ENCODE data around the gene RPL22. TPM values are rescaled to one million over a fixed set of nuclear protein-coding genes. Genes with fewer than 3 reads are reported as not detected.

Gene RPL22
- total and polyA plus RNA-seq, 2 of the 4 experiments (the other 2 are of a cell fraction), result 26.2 to 131 TPM

GRCh38 chr1:6152181-6152580, 47.2 kb downstream of the RPL22 start:
- DNase-seq (no peak), ATAC-seq (ENCODE audit: low read depth) (no peak)
- no peak overlapping the region for H3K4me3 ChIP-seq (ENCODE audit: insufficient read depth, low read depth, low read length)
- H3K56ac ChIP-seq (ENCODE audit: extremely low read depth, insufficient read depth, low read length), result no peak overlapping the region
- dilution Hi-C loops (cut with HindIII; ENCODE audit: low sequenced_read_pairs, unreplicated experiment) (no loop called here), in situ Hi-C loops (cut with MboI; ENCODE audit: low sequenced_read_pairs) (no loop called here), intact Hi-C loops (cut with micrococcal nuclease) (no loop called here)
- no peak overlapping the region for H3K4me2 ChIP-seq (ENCODE audit: low read depth, low read length)
- no peak overlapping the region for H3K9ac ChIP-seq (ENCODE audit: low read depth, low read length)
- H3K23ac ChIP-seq (ENCODE audit: low read depth, low read length), result no peak overlapping the region
- no peaks in the 10 kb centered on the region for H3K36me3 ChIP-seq (ENCODE audit: control insufficient read depth, insufficient read depth, low read length)
- H4K20me1 ChIP-seq (ENCODE audit: insufficient read depth, low read length), result 0 out of 2 replicates have a peak, but pooled peaks cover 2% of the 10 kb centered on the region
- no peak overlapping the region for H2AFZ ChIP-seq (replicated peaks; ENCODE audit: low read length, poor library complexity)
- H2BK120ac ChIP-seq (ENCODE audit: low read depth, low read length), result no peak overlapping the region
- no peaks in the 10 kb centered on the region for H3K79me1 ChIP-seq (ENCODE audit: low read depth in 1 of 2, low read length in 2 of 2)
- H3K27ac ChIP-seq (ENCODE audit: insufficient read depth, low read length), result no peak overlapping the region
- TF ChIP-seq RAD21 (IDR thresholded peaks at IDR 0.05; ENCODE audit: low read length) (no peak), MAZ (IDR thresholded peaks at IDR 0.05; ENCODE audit: borderline replicate concordance, low read depth, low read length) (no peak)
- no peak overlapping the region for H3K18ac ChIP-seq (ENCODE audit: low read depth, low read length)
- H2BK15ac ChIP-seq (ENCODE audit: low read depth, low read length), result no peak overlapping the region
- no peaks in the 10 kb centered on the region for H3K9me1 ChIP-seq (ENCODE audit: insufficient read depth, low read length)
- peaks cover 25% of the 10 kb centered on the region; the same call in 1 of the 2 replicates for H3K27me3 ChIP-seq (ENCODE audit: control insufficient read depth, insufficient read depth, low read length)
- BruUV-seq (replicated peaks), result no TSS peak
- no peak overlapping the region for H2AK9ac ChIP-seq (replicated peaks; ENCODE audit: low read depth, low read length, poor library complexity)
- H3K4me1 ChIP-seq (ENCODE audit: control insufficient read depth, insufficient read depth, low read length), result no peaks in the 10 kb centered on the region
- no peak overlapping the region for H2BK20ac ChIP-seq (ENCODE audit: low read depth, low read length)
- H2AK5ac ChIP-seq (ENCODE audit: low read depth, low read length), result no peak overlapping the region
- 78% methylated on average over 8 of the region's 11 CpGs; no CpG with 5 or more reads in 1 of the 2 experiments for WGBS, 2 experiments (ENCODE audit: extremely low coverage in 2 of 2, insufficient read length in 1 of 2)
- no peak overlapping the region for H3K4ac ChIP-seq (ENCODE audit: low read depth, low read length)
- no peak overlapping the region for H3K14ac ChIP-seq (replicated peaks; ENCODE audit: low read depth, low read length)
- no peaks in the 10 kb centered on the region for H3K9me3 ChIP-seq (ENCODE audit: control insufficient read depth, insufficient read depth, low read length)
- ChIA-PET CTCF (no interaction called here), POLR2A (ENCODE audit: unreplicated experiment) (no interaction called here)
- no peak overlapping the region for H4K91ac ChIP-seq (ENCODE audit: insufficient read depth, low read depth, low read length)
- no peak overlapping the region for H4K8ac ChIP-seq (ENCODE audit: low read depth in 2 of 2, low read length in 2 of 2)
- H2BK5ac ChIP-seq (ENCODE audit: low read depth, low read length, poor library complexity, severe bottlenecking), result no peak overlapping the region
- no peak overlapping the region for H4K5ac ChIP-seq (ENCODE audit: low read depth, low read length)

Measured in IMR-90 (cell line).